ENCODE data around the gene XPNPEP3.
A peak's percentile ranks its signal among the peaks of the same experiment; 100 is the strongest.
"Not testable (repeated sequence)": the region's sequence is repeated elsewhere in the genome, so short reads cannot be mapped to it uniquely, and the experiment has no call there.

Gene XPNPEP3

DNA sequence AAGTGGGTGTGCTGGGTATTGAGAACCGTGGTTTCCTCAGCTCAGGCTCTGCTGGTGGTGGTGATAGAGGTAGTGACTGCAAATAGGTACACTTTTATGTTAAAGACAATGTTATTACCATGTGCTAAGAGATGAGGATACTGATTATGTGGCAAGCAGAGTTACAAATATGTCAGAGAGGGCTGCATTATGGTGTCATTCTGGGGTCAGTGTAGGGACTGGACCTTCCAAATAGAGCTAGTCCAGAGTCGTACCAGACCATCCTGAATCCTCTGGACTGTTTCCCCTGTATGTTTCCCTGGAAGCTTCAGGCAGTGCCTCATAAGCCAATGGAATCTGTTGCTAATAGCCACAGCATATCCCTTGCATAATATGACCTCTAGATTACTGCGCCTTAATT, 5.1 kb downstream of the XPNPEP3 start, which contains the start of gene DNAJB7:
TSS of gene DNAJB7 (minus strand) at position 101 of the 400 bp plus-strand sequence. CDS start 119 bp downstream, outside the sequence.
- no peak for DNase-seq

DNA sequence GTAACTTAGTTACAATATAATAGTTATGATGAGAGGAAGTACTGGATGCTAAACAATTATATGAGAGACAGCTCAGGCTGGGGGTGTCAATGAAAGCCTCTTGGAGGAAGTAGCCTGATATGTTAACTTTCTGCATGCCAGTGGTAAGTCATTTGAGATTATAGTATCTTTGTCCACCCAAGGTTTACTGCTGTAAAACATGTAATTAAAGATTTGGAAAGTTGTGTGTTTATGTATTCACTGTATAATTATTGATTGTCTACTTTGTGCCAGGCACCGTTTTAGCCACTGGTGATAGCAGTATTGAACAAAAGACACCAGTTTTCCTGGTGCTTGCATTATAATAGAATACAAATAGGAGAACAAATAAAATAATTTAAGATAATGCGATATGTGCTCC, 5.6 kb downstream of the XPNPEP3 start:
- DNase-seq, result no peak

DNA sequence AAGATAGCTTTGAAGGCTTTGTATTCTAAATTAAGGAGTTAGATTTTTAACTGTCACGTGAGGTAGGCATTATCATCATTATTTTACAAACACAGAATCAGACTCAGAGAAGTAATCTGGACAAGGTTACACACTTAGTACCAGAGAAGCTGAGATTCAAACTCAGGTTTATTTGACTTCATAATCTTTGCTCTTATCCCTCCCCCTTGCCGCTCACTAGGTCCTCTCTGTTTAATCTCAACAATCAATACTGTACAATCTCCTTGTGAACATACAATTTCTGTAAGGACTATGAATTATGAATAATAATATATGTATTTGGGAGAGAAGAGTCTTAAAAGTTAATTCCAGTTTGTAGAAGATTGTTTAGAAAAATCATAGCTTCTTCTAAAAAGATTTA, 10.2 kb downstream of the XPNPEP3 start:
- no peak for DNase-seq

DNA sequence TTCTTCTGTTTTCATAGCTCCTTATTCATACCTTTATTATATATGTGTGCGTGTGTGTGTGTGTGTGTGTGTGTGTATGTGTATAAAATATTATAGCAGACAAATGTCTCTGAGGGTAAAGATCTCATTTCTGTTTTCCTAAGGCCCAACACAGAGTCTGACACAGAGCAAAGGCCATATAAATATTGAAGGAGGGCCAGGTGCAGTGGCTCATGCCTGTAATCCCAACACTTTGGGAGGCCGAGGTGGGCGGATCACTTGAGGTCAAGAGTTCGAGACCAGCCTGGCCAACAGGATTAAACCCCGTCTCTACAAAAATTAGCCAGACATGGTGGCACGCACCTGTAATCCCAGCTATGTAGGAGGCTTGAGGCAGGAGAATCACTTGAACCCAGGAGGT, 11.4 kb downstream of the XPNPEP3 start:
- DNase-seq, result not testable (repeated sequence)

DNA sequence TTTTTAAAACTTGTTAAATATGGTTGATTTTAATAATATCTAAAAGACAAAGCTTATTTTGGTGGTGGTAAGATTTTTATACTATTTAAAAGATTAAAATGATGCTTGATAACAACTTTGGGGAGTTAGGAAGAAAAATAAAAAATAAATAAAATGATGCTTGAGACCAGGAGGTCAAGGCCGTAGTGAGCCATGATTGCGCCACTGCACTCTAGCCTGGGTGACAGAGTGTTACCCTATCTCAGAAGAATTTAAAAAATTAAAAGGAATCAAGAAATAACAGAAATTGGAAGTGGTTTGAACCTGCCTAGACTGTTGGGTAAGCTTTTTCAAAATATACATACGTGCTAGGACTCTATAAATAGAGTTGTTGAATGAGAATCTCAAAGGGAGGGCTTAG, 17.1 kb downstream of the XPNPEP3 start:
- DNase-seq, result no peak

DNA sequence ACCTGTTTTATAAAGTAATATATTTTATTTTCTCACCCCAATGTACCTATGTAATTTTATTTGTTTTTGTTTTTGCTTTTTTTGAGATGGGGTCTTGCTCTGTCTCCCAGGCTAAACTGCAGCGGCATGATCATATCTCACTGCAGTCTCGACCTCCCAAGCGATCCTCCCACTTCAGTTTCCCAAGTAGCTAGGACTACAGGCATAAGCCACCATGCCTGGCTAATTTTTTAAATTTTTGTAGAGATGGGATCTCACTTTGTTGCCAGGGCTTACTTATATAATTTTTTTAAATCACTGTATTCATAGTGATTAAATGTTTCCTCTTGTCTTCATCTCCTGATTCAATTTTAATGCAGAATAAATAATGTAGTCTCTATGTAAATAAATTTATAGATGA, 18.2 kb downstream of the XPNPEP3 start:
- DNase-seq, result no peak

DNA sequence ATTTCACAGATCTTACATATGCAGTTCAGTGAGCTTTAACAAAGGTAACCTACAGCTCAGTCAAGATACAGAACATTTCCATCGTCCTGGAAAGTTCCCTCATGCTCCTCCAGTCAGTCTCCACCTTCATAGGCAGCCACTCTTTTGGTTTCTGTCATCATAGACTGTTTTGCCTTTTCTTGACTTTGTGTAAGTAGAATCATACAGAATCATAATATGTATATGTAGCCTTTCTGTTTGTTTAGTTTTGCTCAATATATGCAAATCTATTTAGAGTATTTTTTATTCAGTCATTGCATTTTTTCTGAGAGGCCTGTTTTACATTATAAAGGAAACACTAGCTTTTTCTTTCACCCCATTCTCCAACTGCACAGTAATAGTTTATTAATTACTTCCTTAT, 20.0 kb downstream of the XPNPEP3 start:
- no peak for DNase-seq

DNA sequence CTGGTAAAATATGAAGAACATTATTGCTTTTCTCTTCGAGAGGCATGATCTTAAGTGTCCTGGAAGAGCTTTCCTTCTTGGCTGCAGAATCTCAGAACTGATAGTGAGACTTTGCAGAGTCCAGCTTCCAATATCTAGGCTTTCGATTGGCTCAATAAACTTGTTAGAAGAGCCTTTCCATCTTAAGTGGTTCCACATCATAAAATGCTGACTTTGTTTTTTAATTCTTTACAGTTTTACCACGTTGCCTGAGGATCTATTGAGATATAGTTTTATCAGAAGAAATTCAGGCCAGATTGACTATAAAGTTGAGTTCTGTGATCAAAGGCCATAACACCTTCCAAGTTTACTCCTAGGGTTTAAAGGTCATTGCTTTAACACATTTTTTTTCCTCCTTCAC, 20.5 kb downstream of the XPNPEP3 start:
- DNase-seq, result no peak

DNA sequence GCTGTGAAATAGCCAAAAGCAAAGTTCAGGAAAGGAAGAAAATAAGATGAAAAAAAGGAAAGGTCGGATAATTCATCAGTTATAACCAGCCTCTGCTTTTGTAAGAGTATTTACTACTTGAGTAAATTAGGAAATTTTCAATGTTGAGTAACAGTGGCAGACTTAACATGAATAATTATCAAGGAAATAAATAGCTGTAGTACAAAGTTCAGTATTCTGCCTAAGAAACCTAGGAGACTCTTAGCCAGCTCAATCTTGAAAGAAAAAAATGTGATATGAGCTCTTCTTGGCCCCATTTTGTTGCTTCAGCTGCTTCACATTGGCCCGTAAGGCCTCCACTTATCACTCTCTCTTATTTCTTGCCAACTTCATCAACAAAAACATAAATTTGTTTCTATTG, 22.0 kb downstream of the XPNPEP3 start:
- no peak for DNase-seq

DNA sequence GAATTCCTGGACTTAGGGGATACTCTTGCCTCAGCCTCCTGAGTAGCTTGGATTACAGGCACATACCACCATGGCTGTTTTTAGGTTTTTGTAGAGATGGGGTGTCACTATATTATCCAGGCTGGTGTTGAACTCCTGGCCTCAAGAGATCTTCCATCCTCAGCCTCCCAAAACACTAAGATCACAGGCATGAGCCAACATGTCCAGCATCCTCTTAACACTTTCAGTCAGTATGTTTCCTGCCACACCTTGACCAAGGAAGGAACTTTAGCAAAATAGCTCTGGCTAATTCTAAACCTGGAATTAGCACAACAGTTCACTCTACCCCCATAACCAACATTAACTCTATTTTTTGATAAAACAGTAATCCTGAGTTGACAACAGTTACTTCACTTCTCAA, 32.2 kb downstream of the XPNPEP3 start:
- DNase-seq, result no peak

DNA sequence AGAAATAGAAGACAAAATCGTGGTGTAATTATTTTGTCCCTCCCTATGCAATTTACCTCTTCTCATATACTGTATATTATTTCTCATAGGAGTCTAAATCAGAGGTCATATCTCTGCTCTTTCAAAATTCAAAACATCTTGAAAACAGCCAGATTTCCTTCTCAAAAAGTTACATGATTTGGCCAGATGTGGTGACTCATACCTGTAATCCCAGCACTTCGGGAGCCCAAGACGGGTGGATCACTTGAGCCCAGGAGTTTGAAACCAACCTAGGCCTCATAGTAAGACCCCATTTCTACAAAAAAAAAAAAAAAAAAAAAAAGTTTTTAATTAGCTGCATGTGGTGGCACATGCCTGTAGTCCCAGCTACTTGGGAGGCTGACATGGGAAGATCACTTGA, 33.9 kb downstream of the XPNPEP3 start:
- DNase-seq, result no peak

DNA sequence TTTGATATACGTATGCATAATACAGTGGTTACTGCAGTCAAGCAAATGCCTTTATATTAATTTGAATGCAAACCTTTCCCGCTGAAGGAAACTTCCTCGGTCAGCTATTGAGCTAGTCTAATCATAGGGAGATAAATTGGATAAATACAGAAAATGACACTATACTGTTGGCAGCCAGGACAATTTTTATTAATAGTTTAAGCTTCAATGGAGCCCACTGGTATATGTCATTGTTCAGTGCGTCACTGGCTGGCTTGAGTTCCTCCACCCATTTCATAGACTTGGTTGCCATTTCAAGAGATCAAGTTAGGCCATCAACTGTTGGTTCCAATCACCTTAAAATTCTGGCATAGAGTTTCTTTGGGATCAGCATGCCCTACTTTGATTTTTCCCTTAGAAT, 37.5 kb downstream of the XPNPEP3 start:
- DNase-seq, result no peak

DNA sequence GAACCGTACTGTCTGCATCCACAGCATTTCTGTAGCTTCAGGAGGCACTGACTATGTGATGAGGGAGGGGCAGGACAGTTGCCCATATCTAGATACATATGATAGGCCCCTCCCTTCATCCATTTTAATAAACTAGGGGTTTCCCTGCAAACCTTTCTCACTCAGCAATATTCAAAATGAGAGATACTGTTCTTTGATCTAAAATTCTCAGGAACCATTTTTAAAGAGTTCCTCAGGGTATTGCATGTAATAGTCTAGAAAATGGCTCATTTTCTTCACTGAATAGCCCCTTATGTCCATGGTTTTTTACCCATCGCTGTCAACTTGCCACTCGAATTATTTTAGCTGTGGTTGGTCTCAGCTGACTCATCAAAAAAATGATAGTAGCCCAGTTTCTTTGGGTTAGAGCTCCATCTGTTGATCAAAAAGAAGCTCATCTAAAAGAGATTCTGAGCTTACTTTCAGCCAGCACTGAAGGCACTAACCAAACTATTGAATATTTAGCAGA, 42.0 kb downstream of the XPNPEP3 start:
- peak; percentile 70 for DNase-seq

DNA sequence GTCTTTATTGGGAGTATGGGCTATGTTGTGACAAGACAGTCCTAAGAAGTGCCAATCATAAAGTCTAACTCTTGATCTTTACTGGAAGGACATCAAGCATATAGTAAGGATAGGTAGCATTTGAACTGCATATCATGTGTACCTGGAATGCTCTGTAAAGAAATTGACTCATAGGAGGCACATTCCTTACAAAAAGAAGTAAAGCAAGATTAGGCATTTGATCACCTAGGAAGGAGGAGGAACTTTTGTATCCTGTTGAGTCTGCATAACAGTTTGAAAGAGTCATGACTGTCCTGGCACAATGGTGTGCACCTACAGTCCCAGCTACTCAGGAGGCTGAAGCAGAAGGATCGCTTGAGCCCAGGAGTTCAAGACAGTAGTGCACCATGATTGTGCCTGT, 47.2 kb downstream of the XPNPEP3 start:
- DNase-seq, result no peak

DNA sequence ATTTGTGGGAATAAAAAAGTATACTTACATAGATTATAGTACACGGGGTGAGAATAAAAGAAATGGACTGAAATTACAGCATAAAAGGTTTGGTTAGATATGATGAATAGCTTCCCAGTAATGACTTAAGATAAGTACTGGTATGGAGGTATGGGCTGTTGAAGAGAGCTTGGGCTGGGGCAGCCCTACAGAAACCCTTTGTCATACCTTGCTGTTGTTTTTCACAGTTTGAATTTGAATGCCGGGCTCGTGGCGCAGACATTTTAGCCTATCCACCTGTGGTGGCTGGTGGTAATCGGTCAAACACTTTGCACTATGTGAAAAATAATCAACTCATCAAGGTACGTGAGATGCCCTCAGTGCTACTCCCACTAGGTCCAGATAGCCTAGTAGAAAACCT, 51.9 kb downstream of the XPNPEP3 start:
- no peak for DNase-seq

DNA sequence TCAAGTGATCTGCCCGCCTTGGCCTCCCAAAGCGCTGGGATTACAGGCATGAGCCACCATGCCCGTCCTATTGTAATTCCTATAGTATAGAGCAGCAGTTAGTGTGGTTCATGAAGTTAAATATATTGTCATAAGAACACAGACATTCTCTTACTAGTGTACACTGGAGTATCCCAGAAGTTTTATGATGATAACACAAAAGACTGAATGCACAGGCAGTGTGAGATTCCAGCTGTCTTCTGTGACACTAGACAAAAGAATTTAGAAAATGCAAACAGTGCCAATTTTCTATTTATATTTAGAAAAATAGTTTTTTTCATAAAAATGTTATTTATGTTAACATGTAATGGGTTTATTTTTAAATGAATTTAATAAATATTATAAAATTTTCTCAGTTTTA, 54.8 kb downstream of the XPNPEP3 start:
- DNase-seq, result no peak

DNA sequence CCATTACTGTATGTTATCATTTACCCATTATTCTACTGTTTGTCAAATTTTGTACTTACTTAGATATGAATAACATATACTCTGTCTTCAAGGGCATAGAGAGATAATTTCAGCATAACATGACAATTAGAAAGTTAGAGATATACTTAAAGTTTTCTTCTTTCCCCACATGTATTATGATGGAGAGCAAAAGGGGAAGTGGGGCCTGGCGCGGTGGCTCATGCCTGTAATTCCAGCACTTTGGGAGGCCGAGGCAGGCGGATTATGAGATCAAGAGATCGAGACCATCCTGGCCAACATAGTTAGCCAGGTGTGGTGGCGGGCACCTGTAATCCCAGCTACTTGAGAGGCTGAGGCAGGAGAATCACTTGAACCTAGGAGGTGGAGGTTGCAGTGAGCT, 56.0 kb downstream of the XPNPEP3 start:
- not testable (repeated sequence) for DNase-seq

DNA sequence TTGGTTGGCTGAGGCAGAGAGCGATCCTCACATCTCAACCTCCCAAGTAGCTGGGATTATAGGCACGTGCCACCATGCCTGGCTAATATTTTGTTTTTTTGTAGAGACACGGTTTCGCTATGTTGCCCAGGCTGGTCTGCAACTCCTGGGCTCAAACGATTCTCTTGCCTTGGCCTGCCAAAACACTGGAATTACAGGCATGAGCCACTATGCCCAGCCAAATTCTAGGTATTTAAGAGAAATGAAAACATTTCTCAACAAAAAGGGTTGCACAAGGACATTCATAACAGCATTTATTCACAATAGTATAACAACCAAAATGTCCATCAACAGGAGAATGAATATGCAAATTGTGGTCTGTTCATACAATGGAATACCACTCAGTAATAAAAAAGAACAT, 62.5 kb downstream of the XPNPEP3 start:
- DNase-seq, result no peak

DNA sequence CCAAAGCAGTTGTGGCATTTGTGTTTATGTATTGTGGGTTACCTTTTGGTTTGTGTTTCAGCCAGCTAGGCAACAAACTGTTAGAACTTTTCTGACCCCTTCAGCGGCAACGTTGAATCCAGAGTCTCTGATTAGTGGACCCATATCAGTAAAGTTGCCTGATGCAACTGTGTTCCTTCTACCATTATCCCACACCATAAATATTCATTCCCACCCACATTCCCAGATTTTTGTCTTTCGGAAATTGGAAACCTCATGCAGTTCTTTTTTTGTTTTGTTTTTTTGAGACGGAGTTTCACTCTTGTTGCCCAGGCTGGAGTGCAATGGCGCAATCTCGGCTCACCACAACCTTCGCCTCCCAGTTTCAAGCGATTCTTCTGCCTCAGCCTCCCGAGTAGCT, 63.6 kb downstream of the XPNPEP3 start:
- no peak for DNase-seq

DNA sequence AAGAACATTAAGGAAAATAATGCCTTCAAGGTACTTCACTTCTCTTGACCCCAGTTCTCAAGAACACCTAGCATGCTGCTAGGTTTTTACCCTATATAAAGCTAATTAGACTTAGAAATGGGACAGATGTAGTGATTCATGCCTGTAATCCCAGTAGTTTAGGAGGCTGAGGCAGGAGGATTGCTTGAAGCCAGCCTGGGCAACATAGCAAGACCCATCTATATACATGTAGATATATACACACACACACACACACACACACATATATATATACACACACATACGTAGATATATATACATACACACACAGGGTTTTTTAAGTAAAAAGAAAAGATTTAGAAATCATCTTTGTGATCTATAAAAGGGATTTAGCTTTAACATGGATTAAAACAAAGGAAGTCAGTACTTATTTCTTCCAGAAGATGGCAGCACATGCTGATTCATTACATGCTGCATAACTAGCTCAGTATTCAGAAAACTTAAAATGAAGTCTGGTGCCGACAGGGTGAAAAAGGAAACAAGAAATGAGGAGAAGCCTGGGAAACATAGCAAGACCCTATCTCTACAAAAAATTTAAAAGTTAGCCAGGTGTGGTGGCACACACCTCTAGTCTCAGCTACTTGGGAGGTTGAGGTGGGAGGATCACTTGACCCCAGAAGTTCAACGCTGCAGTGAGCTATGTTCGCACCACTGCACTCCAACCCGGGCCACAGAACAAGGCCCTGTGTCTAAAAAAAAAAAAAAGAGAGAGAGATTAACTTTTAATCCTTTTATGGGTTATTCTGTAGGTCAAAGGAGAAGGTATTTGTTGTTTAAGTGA, 65.7 kb downstream of the XPNPEP3 start:
- peak; percentile 59 for DNase-seq

DNA sequence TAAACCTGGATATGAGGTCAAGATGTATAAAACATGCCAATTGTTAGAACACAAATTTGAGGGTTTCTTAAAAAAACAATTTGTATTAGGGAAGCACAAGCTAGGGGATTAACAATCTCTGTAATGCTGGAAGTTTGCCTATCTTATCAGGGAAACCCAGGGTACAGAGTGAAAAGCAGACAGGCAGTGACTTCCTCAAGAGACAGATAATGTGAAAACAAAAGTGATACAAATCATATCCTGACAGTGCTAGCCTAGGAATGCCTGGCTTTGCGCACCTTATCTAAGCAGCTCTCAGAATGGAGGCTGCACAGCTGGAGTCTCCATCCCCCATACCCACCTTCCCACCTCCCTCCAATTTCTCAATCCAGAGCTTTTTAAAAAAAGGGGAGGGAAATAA, 71.7 kb downstream of the XPNPEP3 start:
- no peak for DNase-seq

DNA sequence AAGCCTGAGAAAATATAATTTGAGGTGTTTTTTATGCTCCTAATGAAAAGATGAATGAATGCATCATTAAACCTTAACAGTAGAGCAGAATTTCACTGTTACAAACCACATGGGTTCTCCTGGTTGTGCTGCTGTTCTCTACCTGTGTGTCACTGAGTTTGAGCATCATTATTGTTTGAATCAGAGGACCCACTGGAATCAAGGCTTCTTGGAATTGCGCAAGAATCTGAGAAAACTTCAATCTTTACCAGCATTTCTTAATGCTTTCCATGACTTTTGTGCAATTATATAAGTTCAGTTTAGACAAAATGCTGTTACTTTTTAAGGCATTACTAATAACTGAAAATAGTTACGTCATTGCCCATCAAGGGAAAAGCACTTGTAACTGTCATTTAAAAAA, 75.4 kb downstream of the XPNPEP3 start:
- no peak for DNase-seq

DNA sequence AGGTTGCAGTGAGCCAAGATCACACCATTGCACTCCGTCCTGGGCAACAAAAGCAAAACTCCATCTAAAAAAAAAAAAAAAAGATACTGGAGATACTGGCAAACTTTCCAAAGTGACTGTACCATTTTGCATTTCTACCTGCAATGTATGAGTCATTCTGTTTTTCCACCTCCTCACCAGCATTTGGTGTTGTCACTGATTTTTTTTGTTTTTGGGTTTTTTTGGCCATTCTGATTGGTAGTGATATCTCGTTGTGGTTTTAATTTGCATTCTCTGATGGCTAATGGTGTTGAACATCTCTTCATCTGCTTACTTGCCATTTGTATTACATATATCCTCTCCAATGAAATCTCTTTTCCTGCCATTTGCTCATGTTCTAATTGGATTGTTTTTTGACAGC, 82.3 kb downstream of the XPNPEP3 start:
- no peak for DNase-seq

DNA sequence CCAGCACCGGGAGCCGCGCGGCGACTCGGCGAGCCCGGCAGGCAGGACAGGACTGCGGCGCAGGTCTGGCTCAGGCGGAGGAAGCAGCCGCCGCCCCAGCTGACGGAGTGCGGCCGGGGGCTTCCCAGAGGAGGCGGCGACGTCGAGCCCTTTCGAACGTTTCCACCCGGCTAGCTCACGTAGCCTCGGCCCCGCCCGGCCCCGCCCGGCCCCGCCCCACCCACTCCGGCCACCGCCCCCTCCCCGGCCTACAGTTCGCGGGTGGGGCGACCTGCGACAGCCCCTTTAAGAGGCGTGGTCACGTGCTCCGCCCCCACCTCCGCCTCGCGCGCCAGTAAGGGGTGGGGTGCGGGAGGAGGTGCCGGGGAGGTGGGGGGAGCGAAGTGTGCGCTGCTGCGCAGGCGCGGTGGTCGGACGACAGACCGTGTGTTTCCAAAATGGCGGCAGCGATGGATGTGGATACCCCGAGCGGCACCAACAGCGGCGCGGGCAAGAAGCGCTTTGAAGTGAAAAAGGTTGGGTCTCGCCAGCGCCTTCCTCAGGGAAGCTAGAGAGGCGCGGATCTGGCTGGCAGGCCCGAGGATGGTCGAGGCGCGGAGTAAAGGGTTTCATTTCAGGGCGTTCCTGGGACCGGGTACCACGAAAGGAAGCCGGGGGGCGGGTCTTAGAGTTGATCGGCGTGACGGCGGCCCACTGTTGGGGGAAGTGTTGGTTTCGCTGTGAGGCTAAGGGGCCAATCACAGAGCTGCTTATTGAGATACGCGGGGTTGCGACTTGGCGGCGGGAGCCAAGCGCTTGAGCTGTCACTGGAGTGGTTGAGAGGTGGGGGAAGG, 94.2 kb downstream of the XPNPEP3 start, which contains the start of gene RBX1:
TSS of gene RBX1 (plus strand) at position 417 of the 833 bp plus-strand sequence. CDS start at position 438, 21 bp downstream.
- peak; percentile 99 for DNase-seq
